ENCODE results near the gene ERC2.
"Not testable (repeated sequence)": the region's sequence is repeated elsewhere in the genome, so short reads cannot be mapped to it uniquely, and the experiment has no call there.

Gene ERC2

DNA sequence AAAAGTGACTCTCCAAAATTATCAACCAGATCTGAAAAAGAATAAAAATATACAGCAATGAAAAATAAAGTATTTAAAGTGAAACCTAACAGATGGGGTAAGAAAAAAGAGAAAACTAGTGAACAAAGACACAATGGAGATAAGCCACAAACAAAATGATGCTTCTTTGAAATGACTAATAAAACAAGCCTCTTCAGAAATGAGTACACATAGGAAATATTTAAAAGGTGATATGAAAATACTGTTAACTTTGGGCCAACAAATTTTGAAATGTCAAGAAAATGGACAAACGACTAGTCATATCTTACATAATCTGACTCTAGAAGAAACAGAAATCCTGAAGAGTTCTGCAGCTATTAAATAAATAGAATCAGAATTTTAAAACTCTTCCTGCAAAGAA, 164.2 kb downstream of the ERC2 start:
- DNase-seq: no peak

DNA sequence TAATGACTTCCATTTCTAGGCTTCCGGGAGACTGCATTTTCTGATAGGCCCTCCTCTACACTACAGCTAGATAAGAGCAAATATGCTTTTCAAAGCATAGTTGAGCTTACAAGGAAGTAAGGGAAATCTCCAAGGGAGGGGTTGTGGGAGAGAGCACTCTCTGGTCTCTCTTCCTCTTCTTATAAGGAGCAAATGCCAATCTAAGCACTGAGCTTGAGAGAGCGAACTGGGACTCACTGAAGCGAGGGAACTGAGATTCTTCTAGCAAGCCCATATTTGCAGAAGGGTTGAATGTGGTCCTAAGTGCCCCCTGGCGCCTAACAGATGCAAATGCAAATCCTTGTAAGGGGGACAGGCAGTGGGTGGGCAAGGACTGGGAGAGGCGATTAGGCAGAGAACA, 164.8 kb downstream of the ERC2 start:
- DNase-seq: no peak

DNA sequence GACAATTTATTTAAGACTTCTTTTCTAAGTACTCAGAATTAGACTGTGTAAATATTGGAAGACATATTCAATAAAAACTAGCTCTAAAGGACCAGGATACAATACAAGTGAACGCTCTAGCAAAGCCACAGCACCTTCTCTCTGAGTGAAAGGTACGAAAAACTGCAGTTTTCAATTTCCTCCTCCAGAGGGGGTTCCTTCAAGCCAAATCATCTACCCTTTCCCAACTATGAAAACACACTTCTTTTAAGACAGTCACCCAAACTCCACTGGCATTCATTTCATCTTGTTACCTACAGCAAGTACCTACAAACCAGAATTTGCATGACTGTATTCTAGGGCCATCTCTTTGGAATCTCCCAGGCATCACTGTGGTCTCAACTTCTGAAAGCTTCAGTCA, 165.8 kb downstream of the ERC2 start:
- DNase-seq: no peak

- DNase-seq: no peak
These were observed 170.9 kb downstream of the ERC2 start for GRCh38 chr3:56297281-56297840.

DNA sequence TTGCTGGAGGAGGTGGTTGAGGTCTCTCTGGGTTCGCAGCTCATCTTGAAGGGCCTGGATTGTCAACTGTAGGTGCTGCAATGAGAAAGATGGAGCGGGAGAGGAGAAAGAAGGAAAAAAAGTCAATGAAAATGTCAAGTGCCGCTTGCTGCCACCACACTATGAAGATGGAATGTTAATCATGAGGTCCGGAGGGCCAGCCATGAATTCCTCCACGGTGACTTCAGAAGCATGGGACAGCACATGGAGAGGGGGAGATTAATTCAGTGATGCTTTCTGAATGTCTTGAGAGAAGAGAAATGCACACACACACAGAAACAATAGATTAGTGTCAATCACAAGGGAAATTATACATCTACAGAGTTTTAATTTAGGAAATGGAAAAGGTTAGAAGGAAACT, 171.9 kb downstream of the ERC2 start:
- DNase-seq: no peak

DNA sequence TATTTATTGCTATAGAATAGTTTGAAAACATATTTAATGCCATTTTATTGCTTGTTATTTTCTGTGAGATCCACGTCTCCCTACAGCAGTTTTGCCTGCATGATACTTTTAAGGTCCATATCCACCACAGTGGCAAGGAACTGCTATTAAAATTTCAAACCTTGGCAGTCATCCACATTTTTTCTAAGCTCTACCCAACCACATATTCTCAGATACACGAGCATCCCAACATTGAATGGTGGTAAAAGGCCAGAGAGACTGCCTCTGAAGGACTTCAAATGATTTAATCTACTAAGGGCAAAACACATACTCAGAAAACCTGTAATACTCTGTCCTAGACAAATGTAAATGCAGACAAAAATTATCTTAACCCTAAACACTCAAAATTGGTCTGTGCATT, 173.1 kb downstream of the ERC2 start:
- DNase-seq: no peak

DNA sequence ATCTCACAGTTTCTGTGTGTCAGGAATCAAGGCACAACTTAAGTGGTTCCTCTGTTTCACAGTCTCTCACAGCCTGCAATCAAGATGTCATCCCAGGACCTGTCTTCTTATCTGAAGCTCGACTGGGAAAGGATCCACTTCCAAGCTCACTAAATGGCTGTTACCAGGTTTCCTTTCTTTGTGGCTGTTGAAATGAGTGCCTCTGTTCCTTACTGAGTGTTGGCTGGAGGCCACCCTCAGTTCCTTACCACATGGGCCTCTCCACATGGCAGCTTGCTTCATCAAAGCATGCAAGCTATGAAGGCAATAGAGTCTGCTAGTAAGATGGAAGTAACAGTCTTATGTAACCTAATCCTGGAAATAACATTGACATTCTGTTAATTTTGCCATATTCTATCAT, 174.0 kb downstream of the ERC2 start:
- no peak for DNase-seq

DNA sequence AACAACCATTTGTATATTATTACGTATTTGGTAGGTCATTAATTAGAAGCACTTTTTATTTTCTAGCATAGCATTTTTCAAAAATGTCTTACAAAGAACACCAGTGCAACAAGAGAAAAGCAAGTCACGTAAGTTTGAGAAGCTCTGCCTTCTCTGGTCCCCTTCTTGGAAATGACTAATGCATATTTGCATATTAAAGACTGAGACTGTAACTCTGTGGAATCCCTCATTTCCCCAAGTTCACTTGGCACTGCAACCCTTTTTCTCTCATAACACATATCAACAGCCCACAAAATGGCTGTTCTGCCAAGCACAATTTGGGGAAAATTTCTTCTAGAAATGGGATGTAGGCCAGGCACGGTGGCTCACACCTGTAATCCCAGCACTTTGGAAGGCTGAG, 176.3 kb downstream of the ERC2 start:
- no peak for DNase-seq

DNA sequence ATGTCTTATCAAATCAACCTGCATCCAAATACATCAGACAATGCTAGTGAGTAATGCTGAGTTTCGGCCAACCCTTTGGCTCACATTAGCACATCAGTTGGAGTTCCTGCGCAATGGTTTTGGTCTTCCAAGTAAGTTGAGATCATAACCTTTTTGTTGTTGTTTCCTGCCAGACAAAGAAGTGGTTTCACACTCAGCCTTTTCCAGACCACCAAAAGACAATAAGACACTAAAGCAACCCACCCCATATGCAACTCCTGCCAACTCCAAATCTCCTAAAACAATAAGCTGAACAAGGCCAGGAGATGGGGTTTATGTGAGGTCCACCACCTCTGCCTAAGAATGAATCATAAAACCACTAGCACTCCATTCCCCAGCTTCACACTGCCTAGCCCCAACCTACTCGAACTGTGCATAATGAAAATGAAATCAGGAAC, 177.0 kb downstream of the ERC2 start:
- no peak for DNase-seq

GRCh38 chr3:56290374-56290773, 177.9 kb downstream of the ERC2 start:
- no peak for DNase-seq

DNA sequence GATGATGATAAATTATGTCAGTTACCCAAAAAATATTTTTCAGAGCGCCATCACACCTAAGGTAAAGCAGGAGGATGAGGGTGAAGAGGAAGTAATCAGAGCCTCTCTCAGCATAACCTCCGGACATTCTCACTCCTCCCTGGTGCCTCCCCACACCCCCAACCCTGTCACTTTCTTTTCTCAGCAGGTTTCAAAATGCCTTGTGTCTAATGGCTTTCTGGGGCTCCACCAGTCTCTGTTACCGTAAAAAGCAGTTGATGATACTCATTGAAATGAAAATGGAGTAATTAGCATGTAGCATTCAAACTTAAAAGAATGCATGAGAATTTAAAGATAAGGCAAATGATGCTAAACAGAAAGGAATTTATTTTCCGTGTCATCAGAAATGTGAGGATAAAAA, 180.0 kb downstream of the ERC2 start:
- DNase-seq: no peak

GRCh38 chr3:56282341-56282740, 185.9 kb downstream of the ERC2 start:
- DNase-seq: no peak

GRCh38 chr3:56277236-56277635, 191.0 kb downstream of the ERC2 start:
- DNase-seq: no peak

- DNase-seq: no peak
These were observed 193.1 kb downstream of the ERC2 start for GRCh38 chr3:56275120-56275519.

DNA sequence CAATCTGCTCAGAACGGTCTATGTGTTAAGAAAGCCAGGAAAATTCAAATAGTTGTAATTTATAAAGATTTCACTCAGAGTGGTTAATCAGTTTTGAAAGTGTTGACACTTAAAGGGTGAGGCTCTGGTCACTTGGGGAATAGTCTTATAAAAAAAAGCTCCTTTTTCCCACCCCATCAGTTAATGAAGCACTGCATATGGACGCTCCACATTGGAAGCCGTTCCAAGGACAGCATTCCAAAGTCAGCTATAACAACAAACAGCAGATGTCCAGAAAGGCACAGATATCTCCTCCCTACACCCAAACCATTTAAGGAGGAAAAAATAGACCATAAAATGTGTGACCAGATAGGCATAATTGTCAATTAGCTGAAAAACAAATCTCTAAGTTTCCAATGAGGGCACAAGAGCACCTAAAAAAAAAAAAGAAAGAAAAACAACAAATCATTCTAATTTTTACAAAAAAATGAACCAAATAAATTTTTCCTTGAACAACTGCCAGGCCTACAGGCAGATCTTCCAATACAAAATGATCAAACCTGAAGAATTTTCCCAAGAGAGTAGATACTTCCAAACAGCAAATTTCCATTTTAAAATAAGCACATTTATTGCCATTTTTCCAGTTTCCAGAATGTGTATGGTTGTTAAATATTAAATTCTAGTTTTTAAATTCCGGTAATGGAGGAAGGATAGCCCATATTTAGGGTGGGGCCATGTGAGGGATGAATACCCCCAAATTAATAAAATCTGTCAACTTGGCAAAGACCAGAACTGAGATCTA, 198.3 kb downstream of the ERC2 start:
- no peak for DNase-seq

DNA sequence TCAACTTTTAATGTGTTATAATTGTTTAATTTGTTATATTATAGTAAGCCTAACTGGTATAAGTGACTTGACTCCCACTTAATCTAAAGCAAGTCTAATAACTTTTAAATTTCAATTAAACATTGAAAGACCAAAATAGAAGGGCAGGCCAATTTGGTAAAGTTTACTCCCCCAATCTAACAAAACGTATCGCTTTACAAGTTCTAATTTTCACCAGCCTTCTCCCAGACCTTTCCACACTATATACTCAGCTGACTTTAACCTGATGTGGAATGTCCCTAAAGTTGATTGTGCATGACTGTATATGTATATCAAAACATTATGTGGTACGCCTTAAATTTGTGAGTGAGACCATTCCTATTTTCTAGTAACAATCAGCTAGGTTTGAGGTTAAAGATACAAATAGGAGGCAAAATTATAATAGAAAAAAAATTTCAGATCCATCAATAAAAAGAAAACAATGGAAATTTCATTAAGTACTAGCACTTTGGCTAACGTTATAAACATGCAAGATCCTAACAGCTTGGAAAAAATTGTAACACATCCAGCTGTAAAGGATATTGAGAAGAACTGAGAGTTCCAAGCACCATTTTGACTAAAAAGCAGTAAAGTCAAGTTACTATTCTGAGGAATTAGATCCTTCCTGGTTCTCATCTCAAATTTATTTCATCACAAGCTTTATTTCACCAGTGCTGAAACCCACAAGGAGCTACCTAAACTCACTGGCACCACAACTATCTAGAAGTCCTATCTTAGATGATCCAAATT, 199.5 kb downstream of the ERC2 start:
- DNase-seq: no peak

- DNase-seq: not testable (repeated sequence)
These were observed 206.4 kb downstream of the ERC2 start for GRCh38 chr3:56261852-56262251.

DNA sequence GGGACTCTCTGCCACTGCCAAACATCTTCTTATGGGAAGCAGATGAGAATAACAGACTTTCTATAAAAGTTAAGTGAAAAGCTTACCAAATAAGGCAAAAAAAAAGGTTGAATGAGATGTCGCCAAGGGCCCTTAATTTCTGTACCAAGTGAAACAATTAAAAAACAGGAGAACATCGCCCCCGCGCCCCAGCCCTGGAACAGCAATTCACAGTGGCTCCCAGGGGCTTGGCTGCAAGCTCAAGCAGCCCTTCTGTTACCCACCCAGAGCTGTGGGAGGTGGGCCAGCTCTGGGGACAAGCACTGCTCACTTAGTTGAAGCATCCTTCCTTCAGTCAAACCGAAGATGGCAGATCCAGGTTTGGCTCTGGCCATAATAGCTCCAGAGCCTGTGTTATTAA, 208.0 kb downstream of the ERC2 start:
- no peak for DNase-seq

DNA sequence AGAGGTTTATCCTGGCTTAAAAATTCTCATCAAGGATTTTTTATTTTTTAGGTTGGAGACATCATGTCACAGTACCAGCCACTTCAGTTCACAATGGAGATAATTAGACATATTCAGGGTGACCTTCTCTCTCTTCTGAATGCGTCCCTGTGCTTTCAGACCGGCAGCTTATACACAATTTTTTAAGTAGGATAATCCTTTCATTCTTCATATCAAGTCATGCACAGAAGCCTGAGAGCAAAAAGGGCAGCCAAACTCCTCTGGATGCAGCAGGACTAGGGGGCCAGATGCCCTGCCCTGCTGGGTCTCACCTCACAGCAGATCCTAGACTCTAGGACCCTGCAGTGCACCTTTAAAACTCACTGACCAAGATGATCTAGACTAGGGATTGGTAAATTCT, 210.4 kb downstream of the ERC2 start:
- DNase-seq: no peak

DNA sequence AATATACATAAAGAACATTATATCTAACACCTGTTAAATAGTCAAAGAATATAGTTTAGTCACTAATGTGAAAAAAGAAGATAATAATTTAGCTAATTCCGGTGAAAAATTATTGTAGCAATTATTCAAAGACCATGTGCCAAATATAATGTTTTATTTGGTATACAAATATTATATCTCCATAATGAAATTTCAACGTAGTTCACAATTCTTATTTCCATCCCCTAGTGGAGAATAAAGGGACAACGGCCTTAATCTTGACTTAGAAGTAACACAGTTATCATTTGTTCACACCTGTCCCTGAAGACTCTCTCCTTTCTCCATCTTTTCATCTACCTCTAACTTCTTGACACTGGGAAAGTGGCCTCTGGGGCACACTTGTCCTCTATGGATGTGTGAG, 213.4 kb downstream of the ERC2 start:
- no peak for DNase-seq

DNA sequence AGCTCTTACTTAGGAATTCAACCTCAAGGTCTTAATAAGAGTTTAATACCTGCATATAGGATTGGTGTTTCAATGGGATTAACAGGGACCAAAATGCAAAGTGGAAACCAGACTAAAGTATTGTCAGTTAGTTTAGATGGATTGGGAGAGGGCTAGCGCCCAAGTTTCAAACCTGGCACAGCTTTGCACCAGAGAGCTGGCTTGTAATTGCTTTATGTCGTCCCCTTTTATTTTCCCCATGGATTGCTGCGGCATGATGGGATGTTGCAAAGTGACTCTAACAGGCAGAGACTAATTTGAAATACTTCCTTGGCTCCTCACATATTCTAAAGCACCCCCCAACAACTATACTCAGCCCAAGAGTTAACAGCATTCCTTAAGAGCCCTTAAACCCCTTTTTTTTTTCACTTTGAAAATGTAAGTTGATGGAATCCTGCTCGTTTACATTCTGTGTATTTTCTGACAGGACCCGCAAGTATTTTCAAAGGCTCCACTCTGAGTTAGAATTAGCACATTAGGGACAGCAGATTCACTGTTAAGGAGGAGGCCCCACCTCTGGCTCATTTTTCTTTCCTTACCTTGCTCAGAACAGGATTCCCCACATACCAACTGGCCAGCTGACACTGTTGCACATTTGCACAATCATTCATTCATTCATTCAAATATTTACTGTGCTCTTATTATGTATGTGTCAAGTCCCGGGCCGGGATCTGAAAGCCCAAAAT, 214.2 kb downstream of the ERC2 start:
- no peak for DNase-seq

DNA sequence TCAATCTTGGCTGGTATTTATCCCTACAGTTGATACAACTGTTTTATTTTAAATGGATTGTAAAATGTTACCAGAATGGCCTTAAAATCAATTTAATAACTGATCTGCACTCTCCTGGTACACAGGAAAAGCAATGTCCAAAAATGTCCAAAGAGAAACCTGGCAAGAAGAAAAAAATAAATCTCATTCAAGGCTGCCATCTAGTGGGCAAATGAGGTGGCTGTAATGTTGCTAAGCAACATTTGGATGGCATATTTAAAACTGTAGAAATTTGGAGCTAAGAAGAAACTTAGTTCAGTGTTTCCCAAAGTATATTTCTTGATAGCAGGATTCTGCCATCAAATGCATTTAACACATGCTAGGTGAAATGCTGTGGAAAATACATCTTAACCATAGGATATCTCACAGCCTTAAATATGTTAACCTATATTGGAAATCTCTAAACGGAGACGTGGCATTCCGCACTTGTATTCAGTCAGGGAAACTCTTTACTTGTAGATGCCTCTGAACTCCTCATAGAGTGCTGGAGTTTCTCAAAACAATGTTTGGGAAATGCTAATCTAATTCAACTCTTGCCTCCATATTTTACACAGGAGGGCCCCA, 216.8 kb downstream of the ERC2 start:
- no peak for DNase-seq

DNA sequence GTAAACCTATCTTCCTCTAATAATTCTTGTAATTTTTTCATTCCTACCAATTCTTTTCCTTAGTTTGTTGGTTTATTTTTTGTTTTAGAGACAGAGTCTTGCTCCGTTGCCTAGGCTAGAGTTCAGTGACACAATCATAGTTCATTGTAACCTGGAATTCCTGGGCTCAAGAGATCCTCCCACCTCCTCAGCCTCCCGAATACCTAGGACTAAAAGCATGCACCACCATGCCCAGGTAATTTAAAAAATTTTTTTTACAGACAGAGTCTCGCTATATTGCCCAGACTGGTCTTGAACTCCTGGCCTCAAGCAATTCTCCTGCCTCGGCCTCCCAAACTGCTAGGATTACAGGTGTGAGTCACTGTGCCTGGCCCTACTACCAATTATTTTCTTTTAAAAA, 220.2 kb downstream of the ERC2 start:
- DNase-seq: no peak

Data from NCI-H1048 (cell line).